Astrocyte (in vitro differentiated cells and primary cell): Measurements from ENCODE around the gene CORO2B. TPM values are rescaled to one million over a fixed set of nuclear protein-coding genes. Genes with fewer than 3 reads are reported as not detected.

Experiments
- DNase-seq: peaks from one replicate; pipeline ENCODE4 v3.0.0-alpha.2; 2010; ENCODE audit warnings: low read depth
- FAIRE-seq: peaks from 2 replicates; lab custom pipeline; 2011; peaks lifted over from hg19 to GRCh38; lab: Jason Lieb, UNC
- H2AFZ ChIP-seq: 2 replicates; pipeline ENCODE4 v1.6.0; 2012; ENCODE audit warnings: low read depth, low read length, inconsistent platforms
- H3K27ac ChIP-seq: 2 replicates; pipeline ENCODE4 v1.5.1; 2011; ENCODE audit warnings: low read depth, low read length, inconsistent platforms
- H3K27me3 ChIP-seq: 2 replicates; pipeline ENCODE4 v1.6.0; 2011; ENCODE audit warnings: low read length, inconsistent platforms; ENCODE audit not compliant: insufficient read depth
- H3K36me3 ChIP-seq: 2 replicates; pipeline ENCODE4 v1.5.1; 2011; ENCODE audit warnings: low read length, inconsistent platforms; ENCODE audit not compliant: insufficient read depth
- H3K4me1 ChIP-seq: 2 replicates; pipeline ENCODE4 v1.5.1; 2011; ENCODE audit warnings: low read length, inconsistent platforms; ENCODE audit not compliant: insufficient read depth
- H3K4me2 ChIP-seq: 2 replicates; pipeline ENCODE4 v1.6.0; 2012; ENCODE audit warnings: low read length, inconsistent platforms
- H3K4me3 ChIP-seq: 2 replicates; pipeline ENCODE4 v1.5.1; 2011; ENCODE audit warnings: low read depth, mild to moderate bottlenecking, low read length, inconsistent platforms; ENCODE audit not compliant: insufficient read depth
- H3K79me2 ChIP-seq: 2 replicates; pipeline ENCODE4 v1.6.0; 2012; ENCODE audit warnings: mild to moderate bottlenecking, low read length, inconsistent platforms; ENCODE audit not compliant: insufficient read depth
- H3K9ac ChIP-seq: 2 replicates; pipeline ENCODE4 v1.6.0; 2012; ENCODE audit warnings: mild to moderate bottlenecking, low read length, inconsistent platforms
- H3K9me3 ChIP-seq: 2 replicates; pipeline ENCODE4 v1.5.1; 2012; ENCODE audit warnings: low read depth, mild to moderate bottlenecking, low read length, inconsistent platforms; ENCODE audit not compliant: insufficient read depth
- H4K20me1 ChIP-seq: 2 replicates; pipeline ENCODE4 v1.6.0; 2012; ENCODE audit warnings: low read length, inconsistent platforms; ENCODE audit not compliant: insufficient read depth
- H3K27ac Mint-ChIP-seq: one replicate; pipeline ENCODE4 v1.8.0; 2021; ENCODE audit warnings: mild to moderate bottlenecking, mixed read lengths; ENCODE audit not compliant: unreplicated experiment
- H3K27me3 Mint-ChIP-seq: one replicate; pipeline ENCODE4 v1.8.0; 2021; ENCODE audit warnings: low read depth, mixed read lengths; ENCODE audit not compliant: unreplicated experiment
- H3K36me3 Mint-ChIP-seq: one replicate; pipeline ENCODE4 v1.8.0; 2021; ENCODE audit warnings: low read depth, mixed read lengths; ENCODE audit not compliant: unreplicated experiment
- H3K4me1 Mint-ChIP-seq: one replicate; pipeline ENCODE4 v1.8.0; 2021; ENCODE audit warnings: low read depth, mixed read lengths; ENCODE audit not compliant: unreplicated experiment
- H3K4me3 Mint-ChIP-seq: one replicate; pipeline ENCODE4 v1.8.0; 2021; ENCODE audit warnings: mild to moderate bottlenecking, moderate library complexity, mixed read lengths; ENCODE audit not compliant: unreplicated experiment
- H3K9me3 Mint-ChIP-seq: one replicate; pipeline ENCODE4 v1.8.0; 2021; ENCODE audit warnings: mild to moderate bottlenecking, mixed read lengths; ENCODE audit not compliant: unreplicated experiment
- CTCF ChIP-seq: IDR thresholded peaks from 2 replicates; pipeline ENCODE4 v1.5.1; 2011; ENCODE audit warnings: low read depth, mild to moderate bottlenecking, inconsistent platforms, low read length, moderate library complexity; ENCODE audit not compliant: insufficient read depth
- EZH2 ChIP-seq: IDR thresholded peaks from 2 replicates; pipeline ENCODE4 v1.6.1; 2012; ENCODE audit warnings: mild to moderate bottlenecking, low read length, inconsistent platforms; ENCODE audit not compliant: insufficient read depth
- total RNA-seq: library from RNA; stranded (reverse); gene quantifications from 2 replicates; pipeline ENCODE4 v1.2.1, GENCODE V29; 2021

The CORO2B gene
- total RNA-seq, 1 donor from 2014 or later = 7.4 TPM

- Histone ChIP-seq H3K27me3 (no peaks in the 10 kb centered on the region), H3K9me3 (no peaks in the 10 kb centered on the region), H3K27ac (no peak overlapping the region), H4K20me1 (no peaks in the 10 kb centered on the region), H3K79me2 (no peaks in the 10 kb centered on the region), H3K4me1 (no peaks in the 10 kb centered on the region), H3K36me3 (peaks cover 7% of the 10 kb centered on the region), H3K4me2 (no peak overlapping the region), H3K9ac (no peak overlapping the region), H2AFZ (no peak overlapping the region), H3K4me3 (no peak overlapping the region)
- FAIRE-seq (no peak), DNase-seq (no peak)
- Mint-ChIP-seq H3K9me3 (peaks cover 4% of the 10 kb centered on the region), H3K27ac (no peak overlapping the region), H3K4me1 (peaks cover 5% of the 10 kb centered on the region), H3K36me3 (peaks cover 26% of the 10 kb centered on the region), H3K27me3 (peaks cover 20% of the 10 kb centered on the region), H3K4me3 (no peak overlapping the region)
- TF ChIP-seq EZH2 (no peak), CTCF (no peak)
Observed at GRCh38 chr15:68715111-68715510, 136.3 kb downstream of the CORO2B start.

- Histone ChIP-seq H2AFZ (no peak overlapping the region), H3K4me2 (no peak overlapping the region), H3K9ac (no peak overlapping the region), H3K27me3 (no peaks in the 10 kb centered on the region), H3K36me3 (no peaks in the 10 kb centered on the region), H3K27ac (no peak overlapping the region), H4K20me1 (no peaks in the 10 kb centered on the region), H3K4me1 (no peaks in the 10 kb centered on the region), H3K9me3 (no peaks in the 10 kb centered on the region), H3K79me2 (no peaks in the 10 kb centered on the region), H3K4me3 (no peak overlapping the region)
- Mint-ChIP-seq H3K27ac (no peak overlapping the region), H3K9me3 (peaks cover 4% of the 10 kb centered on the region), H3K36me3 (peaks cover 15% of the 10 kb centered on the region), H3K4me1 (peaks cover 5% of the 10 kb centered on the region), H3K27me3 (peaks cover 15% of the 10 kb centered on the region), H3K4me3 (no peak overlapping the region)
- no peak for DNase-seq
- FAIRE-seq = no peak
- TF ChIP-seq CTCF (no peak), EZH2 (no peak)
Observed at GRCh38 chr15:68717951-68718350, 139.2 kb downstream of the CORO2B start.

GRCh38 chr15:68718468-68718867, 139.7 kb downstream of the CORO2B start:
- FAIRE-seq = no peak
- Histone ChIP-seq H3K4me3 (no peak overlapping the region), H3K4me2 (no peak overlapping the region), H3K9me3 (no peaks in the 10 kb centered on the region), H3K4me1 (no peaks in the 10 kb centered on the region), H3K36me3 (no peaks in the 10 kb centered on the region), H3K79me2 (no peaks in the 10 kb centered on the region), H3K27me3 (no peaks in the 10 kb centered on the region), H2AFZ (no peak overlapping the region), H4K20me1 (no peaks in the 10 kb centered on the region), H3K9ac (no peak overlapping the region), H3K27ac (no peak overlapping the region)
- Mint-ChIP-seq H3K27me3 (peaks cover 15% of the 10 kb centered on the region), H3K9me3 (peaks cover 4% of the 10 kb centered on the region), H3K4me3 (no peak overlapping the region), H3K36me3 (peaks cover 14% of the 10 kb centered on the region), H3K4me1 (peaks cover 5% of the 10 kb centered on the region), H3K27ac (no peak overlapping the region)
- DNase-seq = no peak
- TF ChIP-seq CTCF (no peak), EZH2 (no peak)
